Pancreas (tissue), 10 donors: ENCODE data around the gene C1orf226. TPM values are rescaled to one million over a fixed set of nuclear protein-coding genes. Genes with fewer than 3 reads are reported as not detected.

Experiments used
- ATAC-seq, 4 donors: fragments of 200-7000 bp; cut with Tn5 transposase; one replicate each; pipeline versions ENCODE4 v1.8.0 to v1.9.1; 2020; ENCODE audit warnings: mild to moderate bottlenecking in 4 of 4, moderate library complexity in 4 of 4
- DNase-seq, 6 donors: peaks; one replicate each; pipeline ENCODE4 v3.0.0-alpha.2; 2020
- FAIRE-seq: peaks from 2 replicates; lab custom pipeline; 2012; peaks lifted over from hg19 to GRCh38; lab: Jason Lieb, UNC
- H3K27ac ChIP-seq, 4 donors: fragments of 200-600 bp; sonication (generic); 1 replicate in 3 of 4; 2 replicates in 1 of 4; pipeline versions ENCODE4 v1.5.0 to v1.8.0; 2020
- H3K27me3 ChIP-seq, 4 donors: fragments of 200-600 bp; one replicate each; pipeline ENCODE4 v1.8.0; 2021
- H3K36me3 ChIP-seq, 3 donors: fragments of 200-600 bp; sonication (generic) in 1 of 3; one replicate each; pipeline versions ENCODE4 v1.5.0 to v1.8.0; 2020 to 2021
- H3K4me1 ChIP-seq, 3 donors: fragments of 200-600 bp; one replicate each; pipeline ENCODE4 v1.8.0; 2021
- H3K4me3 ChIP-seq, 4 donors: fragments of 200-600 bp; sonication (generic) in 2 of 4; one replicate each; pipeline versions ENCODE4 v1.5.0 to v1.8.0; 2020 to 2021
- H3K9me3 ChIP-seq, 4 donors: fragments of 200-600 bp; one replicate each; pipeline ENCODE4 v1.8.0; 2021
- WGBS, 2 donors: extraction: QIAGEN DNeasy Blood & Tissue Kit; methylation state at CpG; one replicate each; pipeline ENCODE4 v1.1.7; 2013; 5-methylcytosine and 5-hydroxymethylcytosine counted together
- intact Hi-C, 3 donors: fragments of 100-400 bp; cut with DNase I; formaldehyde crosslinking; loops; one replicate each; pipeline versions ENCODE4 v1.11.1 to v1.14.2; 2022
- polyA plus RNA-seq, 2 donors: library from polyadenylated mRNA; stranded (reverse); fragments of 200-250 nt; gene quantifications; one replicate each; pipeline ENCODE4 v1.2.3, GENCODE V29; 2013
- total RNA-seq, 6 donors: library from RNA; stranded (reverse); fragmentation: NEBNext Ultra II Directional in 4 of 6; extraction: Animal tissue kit (Norgen Biotek cat#: 25700) in 4 of 6; gene quantifications; one replicate each; pipeline versions ENCODE4 v1.2.1 to v1.2.4, GENCODE V29; 2021 to 2023
- TF ChIP-seq, protein P1 (sequence below), 4 donors: fragments of 200-600 bp; sonication (generic) in 3 of 4; IDR thresholded peaks; one replicate each; pipeline versions ENCODE4 v1.5.0 to v1.8.0; 2021; ENCODE audit warnings: antibody characterized with exemption in 4 of 4
- donor health status: healthy with polysubstance abuse.
- donor health status: DM: no; HTN: no; CAD: no; lungs with moderate emphysema.
- donor health status: DM: no; HTN: no; CAD: no.
- donor health status: control.
- donor health status: control.
- donor health status: Bipolar disorder and iron deficiency.
- donor health status: DM: yes; HTN: yes; CAD: no.
- donor health status: DM: no; HTN: no; CAD: no.
- donor health status: DM: no; HTN: no; CAD: no.
- donor health status: DM: yes; HTN: yes; CAD: no.

The C1orf226 gene
- total and polyA plus RNA-seq, 8 donors: 1.3 to 4.2 (median 2.3) TPM

GRCh38 chr1:162383091-162383490 lies 1.6 kb downstream of the C1orf226 start:
- intact Hi-C loops: loop anchor here in 1 of 3 donors (10.0 kb wide), 1 partner anchor 328 kb away; no protein-coding TSS in a partner anchor
- Histone ChIP-seq H3K4me1 (no peaks in the 10 kb centered on the region), H3K4me3 (no peak overlapping the region), H3K9me3 (no peaks in the 10 kb centered on the region), H3K27ac (no peak overlapping the region), H3K36me3 (no peaks in the 10 kb centered on the region), H3K27me3 (no peaks in the 10 kb centered on the region)
- ATAC-seq (no peak), DNase-seq (no peak), FAIRE-seq (no peak)
- TF ChIP-seq, protein P1, sequence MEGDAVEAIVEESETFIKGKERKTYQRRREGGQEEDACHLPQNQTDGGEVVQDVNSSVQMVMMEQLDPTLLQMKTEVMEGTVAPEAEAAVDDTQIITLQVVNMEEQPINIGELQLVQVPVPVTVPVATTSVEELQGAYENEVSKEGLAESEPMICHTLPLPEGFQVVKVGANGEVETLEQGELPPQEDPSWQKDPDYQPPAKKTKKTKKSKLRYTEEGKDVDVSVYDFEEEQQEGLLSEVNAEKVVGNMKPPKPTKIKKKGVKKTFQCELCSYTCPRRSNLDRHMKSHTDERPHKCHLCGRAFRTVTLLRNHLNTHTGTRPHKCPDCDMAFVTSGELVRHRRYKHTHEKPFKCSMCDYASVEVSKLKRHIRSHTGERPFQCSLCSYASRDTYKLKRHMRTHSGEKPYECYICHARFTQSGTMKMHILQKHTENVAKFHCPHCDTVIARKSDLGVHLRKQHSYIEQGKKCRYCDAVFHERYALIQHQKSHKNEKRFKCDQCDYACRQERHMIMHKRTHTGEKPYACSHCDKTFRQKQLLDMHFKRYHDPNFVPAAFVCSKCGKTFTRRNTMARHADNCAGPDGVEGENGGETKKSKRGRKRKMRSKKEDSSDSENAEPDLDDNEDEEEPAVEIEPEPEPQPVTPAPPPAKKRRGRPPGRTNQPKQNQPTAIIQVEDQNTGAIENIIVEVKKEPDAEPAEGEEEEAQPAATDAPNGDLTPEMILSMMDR (IDR thresholded peaks at IDR 0.05): no peak
- WGBS, 2 donors: 93 to 99% methylated on average over 6 of the region's 6 CpGs

GRCh38 chr1:162383516-162383915 lies 2.0 kb downstream of the C1orf226 start:
- ATAC-seq (no peak), FAIRE-seq (no peak)
- TF ChIP-seq, protein P1 (IDR thresholded peaks at IDR 0.05): no peak

DNA sequence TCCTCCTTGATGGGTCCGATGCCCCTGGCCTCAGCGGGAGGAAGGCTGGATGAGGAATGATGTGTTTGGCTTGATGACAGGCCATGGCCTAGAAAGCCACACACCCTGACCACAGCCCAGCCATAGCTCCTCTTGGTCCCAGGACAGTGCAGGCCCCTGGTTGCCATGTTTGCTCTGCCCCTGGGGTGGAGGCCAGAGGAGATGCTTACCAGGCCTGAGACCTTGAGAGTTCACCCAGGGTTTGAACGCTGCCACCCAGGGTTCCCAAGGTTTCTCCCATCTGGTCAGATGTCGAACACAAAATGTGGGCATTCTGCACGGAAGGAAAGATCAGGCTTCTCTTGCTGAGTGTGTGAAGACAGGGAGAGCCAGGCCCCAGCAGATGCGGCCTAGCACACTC lies 2.6 kb downstream of the C1orf226 start:
- Histone ChIP-seq H3K27ac (no peak overlapping the region), H3K9me3 (no peaks in the 10 kb centered on the region), H3K36me3 (no peaks in the 10 kb centered on the region), H3K4me3 (no peak overlapping the region), H3K27me3 (no peaks in the 10 kb centered on the region), H3K4me1 (no peaks in the 10 kb centered on the region)
- DNase-seq (no peak), ATAC-seq (no peak), FAIRE-seq (no peak)
- intact Hi-C loops: loop anchor here in 1 of 3 donors (10.0 kb wide), 1 partner anchor 329 kb away; no protein-coding TSS in a partner anchor
- TF ChIP-seq, protein P1 (IDR thresholded peaks at IDR 0.05): no peak
- 88 to 94% methylated on average over 6 of the region's 6 CpGs for WGBS, 2 donors

More at GRCh38 chr1:162383516-162383915, 2.0 kb downstream of the C1orf226 start:
- intact Hi-C loops: loop anchor here in 1 of 3 donors (10.0 kb wide), 1 partner anchor 329 kb away; no protein-coding TSS in a partner anchor
- no peak for DNase-seq
- Histone ChIP-seq H3K27ac (no peak overlapping the region), H3K27me3 (no peaks in the 10 kb centered on the region), H3K4me1 (no peaks in the 10 kb centered on the region), H3K36me3 (no peaks in the 10 kb centered on the region), H3K4me3 (no peak overlapping the region), H3K9me3 (no peaks in the 10 kb centered on the region)
- WGBS, 2 donors: 91 to 92% methylated on average over 8 of the region's 8 CpGs

DNA sequence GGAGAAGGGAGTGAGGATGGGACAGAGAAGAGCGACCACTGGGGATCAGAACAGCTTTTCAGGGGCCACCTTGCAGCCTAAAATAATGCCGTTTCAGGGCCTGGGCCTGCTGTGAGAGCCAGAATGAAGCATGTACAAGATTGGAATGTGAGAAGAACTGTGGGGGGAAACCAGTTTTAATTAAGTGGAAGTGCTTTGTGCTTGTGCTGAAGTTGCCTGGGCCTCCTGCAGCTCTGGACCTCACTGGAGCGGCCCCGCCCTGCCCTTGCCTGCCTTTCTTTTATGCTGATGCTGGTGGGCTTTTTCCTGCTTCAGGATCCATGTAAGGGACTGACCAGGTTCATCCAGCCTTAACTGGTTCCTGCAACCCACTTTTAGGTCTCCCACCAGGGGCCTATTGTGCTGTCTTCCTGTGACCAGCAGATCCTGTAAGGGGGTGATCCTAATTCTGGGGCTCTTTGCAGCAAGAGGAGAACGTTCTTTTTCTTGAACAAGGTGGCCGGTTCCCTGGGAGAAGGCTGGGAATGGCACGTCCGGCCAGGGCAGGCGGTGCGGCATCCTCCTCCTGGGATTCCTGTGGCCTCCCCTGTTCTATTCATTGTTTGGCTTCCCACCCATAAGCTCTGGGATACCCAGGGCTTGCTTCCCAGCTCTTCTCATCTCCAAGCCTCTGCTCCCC lies 3.2 kb downstream of the C1orf226 start:
- no peak for FAIRE-seq
- Histone ChIP-seq H3K27ac (no peak overlapping the region), H3K9me3 (no peaks in the 10 kb centered on the region), H3K36me3 (no peaks in the 10 kb centered on the region), H3K4me3 (no peak overlapping the region), H3K4me1 (no peaks in the 10 kb centered on the region), H3K27me3 (no peaks in the 10 kb centered on the region)
- no peak for DNase-seq
- no peak for ATAC-seq
- TF ChIP-seq, protein P1 (IDR thresholded peaks at IDR 0.05): no peak
- 92 to 96% methylated on average over 10 of the region's 10 CpGs for WGBS, 2 donors
- intact Hi-C loops: loop anchor here in 2 of 3 donors (5.0 to 10.0 kb wide), 2 partner anchors 327 to 330 kb away; no protein-coding TSS in a partner anchor

GRCh38 chr1:162385280-162385623 lies 3.7 kb downstream of the C1orf226 start:
- 84% methylated on average over 3 of the region's 3 CpGs for WGBS, 2 donors
- Histone ChIP-seq H3K9me3 (no peaks in the 10 kb centered on the region), H3K36me3 (no peaks in the 10 kb centered on the region), H3K27me3 (no peaks in the 10 kb centered on the region), H3K27ac (no peak overlapping the region), H3K4me3 (no peak overlapping the region), H3K4me1 (no peaks in the 10 kb centered on the region)
- DNase-seq (no peak), ATAC-seq (no peak), FAIRE-seq (no peak)
- TF ChIP-seq, protein P1 (IDR thresholded peaks at IDR 0.05): no peak
- intact Hi-C loops: loop anchor here in 2 of 3 donors (5.0 to 10.0 kb wide), 2 partner anchors 328 to 330 kb away; no protein-coding TSS in a partner anchor
